IPS-18c (cell line): Measurements from ENCODE around the gene QRICH1.

Source experiments
- H3K4me3 ChIP-seq: 2 replicates; pipeline ENCODE4 v1.7.0; 2013; ENCODE audit warnings: low read depth, mild to moderate bottlenecking, low read length, moderate library complexity; ENCODE audit not compliant: insufficient read depth
- H3K9me3 ChIP-seq: one replicate; pipeline ENCODE4 v1.6.1; 2013; ENCODE audit warnings: mild to moderate bottlenecking, low read length, moderate library complexity; ENCODE audit not compliant: control insufficient read depth, insufficient read depth

Gene QRICH1

DNA sequence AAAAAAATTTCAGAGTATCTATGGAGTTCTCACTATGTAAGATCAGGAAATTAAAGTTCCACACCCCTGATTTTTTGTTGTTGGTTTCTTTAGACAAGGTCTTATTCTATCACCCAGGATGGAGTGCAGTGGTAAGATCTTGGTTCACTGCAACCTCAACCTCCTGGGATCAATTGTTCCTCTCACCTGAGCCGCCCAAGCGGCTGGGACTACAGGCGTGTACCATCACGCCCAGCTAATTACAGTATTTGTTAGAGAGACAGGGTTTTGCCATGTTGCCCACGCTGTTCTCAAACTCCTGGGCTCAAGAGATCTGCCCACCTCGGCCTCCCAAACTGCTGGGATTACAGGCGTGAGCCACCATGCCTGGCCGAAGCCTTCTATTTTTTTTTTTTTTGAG, 12.4 kb downstream of the QRICH1 start:
- H3K9me3 ChIP-seq, result no peaks in the 10 kb centered on the region
- H3K4me3 ChIP-seq, result no peak overlapping the region

DNA sequence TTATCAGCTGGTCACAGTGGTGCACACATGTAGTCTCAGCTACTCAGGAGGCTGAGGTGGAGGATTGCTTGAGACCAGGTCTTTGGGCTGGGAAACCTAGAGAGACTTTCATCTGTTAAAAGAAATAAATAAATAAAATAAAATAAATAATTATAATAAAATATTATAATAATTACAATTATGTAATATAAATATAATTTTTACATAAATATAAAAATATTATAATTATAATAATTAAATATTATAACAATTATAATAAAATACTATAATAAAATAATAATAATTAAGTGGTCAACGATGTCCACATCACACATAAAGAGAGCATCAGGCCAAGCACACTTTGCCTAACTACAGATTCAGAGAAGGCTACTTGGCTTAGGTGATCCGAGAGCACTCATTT, 14.6 kb downstream of the QRICH1 start:
- no peak overlapping the region for H3K4me3 ChIP-seq
- H3K9me3 ChIP-seq, result no peaks in the 10 kb centered on the region

DNA sequence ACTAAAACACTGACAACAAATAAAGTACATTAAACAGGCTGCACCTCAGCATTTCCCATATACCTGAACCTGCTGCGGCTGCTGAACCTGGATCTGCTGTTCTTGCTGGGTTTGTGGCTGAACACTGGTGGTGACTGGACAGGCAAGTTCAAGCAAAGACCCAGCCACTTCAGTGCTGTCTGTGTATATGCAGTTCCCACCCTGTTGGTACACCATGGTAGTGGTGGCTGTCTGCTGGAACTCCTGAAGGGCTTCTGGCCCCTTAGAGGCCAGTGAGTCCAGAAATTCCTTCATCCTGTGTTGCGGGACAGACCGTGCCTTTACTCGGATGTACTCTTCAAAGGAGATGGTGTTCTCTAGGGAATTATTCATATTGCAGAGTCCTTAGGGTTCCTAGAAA, 17.2 kb downstream of the QRICH1 start:
- no peak overlapping the region for H3K4me3 ChIP-seq
- H3K9me3 ChIP-seq, result no peaks in the 10 kb centered on the region

GRCh38 chr3:49076116-49076515, 17.8 kb downstream of the QRICH1 start:
- no peaks in the 10 kb centered on the region for H3K9me3 ChIP-seq
- H3K4me3 ChIP-seq, result no peak overlapping the region

DNA sequence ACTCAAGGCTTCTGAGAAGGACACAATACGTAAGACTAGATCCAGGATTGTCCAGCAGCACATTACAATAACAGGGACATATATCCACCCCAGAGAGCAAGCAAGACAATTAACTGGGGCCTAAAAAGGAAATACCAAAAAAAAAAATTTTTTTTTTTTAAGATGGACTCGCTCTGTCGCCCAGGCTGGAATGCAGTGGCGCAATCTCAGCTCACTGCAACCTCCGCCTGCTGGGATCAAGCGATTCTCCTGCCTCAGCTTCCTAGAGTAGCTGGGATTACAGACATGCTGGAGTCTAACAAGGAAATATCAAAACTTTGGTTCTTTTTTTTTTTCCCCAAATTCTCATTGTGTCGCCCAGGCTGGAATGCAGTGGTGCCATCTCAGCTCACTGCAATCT, 35.9 kb downstream of the QRICH1 start:
- Histone ChIP-seq H3K9me3 (no peaks in the 10 kb centered on the region), H3K4me3 (no peak overlapping the region)

DNA sequence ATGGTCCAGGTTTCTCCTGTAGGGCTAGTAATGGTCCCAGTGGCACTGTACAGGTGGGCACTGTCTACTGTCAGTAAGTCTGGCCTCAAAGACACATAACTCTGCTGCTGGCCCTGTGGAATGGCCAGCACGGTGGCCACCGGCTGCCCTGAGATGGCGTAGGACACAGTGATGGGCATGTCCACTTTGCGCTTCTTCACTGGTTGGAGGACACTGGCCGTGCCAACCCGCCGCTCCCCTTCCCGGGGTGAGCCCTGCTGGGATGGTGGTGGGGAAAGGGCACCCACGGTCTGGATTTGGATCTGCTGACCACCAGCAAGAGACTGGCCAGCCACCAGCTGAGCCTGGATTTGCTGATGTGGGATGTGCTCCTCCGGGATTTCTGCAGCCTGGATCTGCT, 36.6 kb downstream of the QRICH1 start:
- no peaks in the 10 kb centered on the region for H3K9me3 ChIP-seq
- H3K4me3 ChIP-seq, result no peak overlapping the region

DNA sequence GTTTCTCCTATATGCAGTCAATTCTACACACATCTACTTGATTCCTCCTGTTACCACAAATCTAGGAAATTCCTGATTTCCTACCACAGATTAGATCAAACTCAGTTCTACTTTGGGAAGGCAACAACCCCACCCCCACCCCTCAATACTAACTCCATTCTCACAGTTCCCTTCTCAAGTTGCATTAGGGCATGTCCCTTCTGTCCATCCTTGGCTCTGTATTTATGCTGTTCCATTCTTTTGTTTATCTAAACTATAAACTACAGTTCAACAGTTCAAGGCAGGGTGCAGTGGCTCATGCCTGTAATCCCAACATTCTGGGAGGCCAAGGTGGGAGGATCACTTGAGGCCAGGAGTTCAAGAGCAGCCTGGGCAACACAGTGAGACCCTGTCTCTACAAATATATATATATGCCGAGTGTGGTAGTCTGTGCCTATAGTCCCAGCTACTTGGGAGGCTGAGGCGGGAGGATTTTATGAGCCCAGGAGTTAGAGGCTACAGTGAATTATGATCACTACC, 39.5 kb downstream of the QRICH1 start:
- H3K9me3 ChIP-seq, result no peaks in the 10 kb centered on the region
- no peak overlapping the region for H3K4me3 ChIP-seq

DNA sequence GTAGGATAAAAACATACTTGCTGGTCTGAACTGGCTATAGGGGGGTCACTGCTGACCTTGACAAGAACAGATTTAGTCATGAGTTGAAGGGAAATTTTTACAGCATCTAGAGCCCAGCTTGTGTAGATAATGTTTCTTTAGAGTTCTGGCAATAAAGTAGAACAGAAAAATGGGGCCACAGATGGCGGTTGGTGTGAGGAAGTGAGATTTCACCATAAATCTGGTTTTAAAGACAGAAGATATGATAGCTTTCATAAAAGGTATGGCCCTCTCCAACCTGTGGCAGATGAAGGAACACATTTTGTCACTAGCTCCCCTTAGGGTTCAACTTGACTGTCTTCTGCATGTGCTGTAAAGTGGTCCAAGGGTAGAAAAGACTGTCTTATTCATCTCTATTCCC, 40.3 kb downstream of the QRICH1 start:
- no peaks in the 10 kb centered on the region for H3K9me3 ChIP-seq
- no peak overlapping the region for H3K4me3 ChIP-seq

DNA sequence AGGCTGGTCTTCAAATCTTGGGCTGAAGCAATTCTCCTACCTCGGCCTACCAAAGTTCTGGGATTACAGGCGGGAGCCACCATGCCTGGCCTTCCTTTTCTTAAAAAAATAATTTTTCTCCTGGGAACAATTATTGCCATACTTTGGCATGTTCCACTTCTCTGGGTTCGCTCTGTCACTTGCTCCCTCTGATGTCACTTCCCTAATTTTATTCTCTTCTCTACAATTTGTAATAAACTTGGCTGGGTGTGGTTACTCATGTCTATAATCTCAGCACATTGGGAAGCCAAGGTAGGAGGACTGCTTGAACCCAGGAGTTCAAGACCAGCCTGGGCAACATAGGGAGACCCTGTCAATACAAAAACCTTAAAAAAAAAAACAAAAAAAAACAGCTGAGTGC, 58.6 kb downstream of the QRICH1 start:
- H3K9me3 ChIP-seq, result no peaks in the 10 kb centered on the region
- H3K4me3 ChIP-seq, result no peak overlapping the region

DNA sequence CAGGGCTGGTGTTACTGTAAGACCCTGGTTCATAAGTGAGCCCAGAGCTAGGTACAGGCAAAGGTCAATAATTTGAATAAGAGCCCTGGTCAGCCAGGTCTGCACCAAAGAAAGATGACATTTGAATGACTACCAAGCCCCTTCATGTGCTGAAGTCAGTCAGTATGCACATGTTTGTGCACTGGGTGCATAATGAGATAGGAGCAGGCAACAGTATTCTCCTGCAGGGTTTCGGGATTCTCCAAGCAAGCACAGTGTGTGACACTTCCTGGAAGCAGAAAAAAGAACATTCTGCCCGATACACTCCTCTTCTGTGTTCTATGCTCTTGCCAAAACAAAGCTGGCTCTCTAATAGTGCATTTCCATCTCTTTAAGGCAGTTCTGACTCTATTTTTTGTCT, 59.2 kb downstream of the QRICH1 start:
- H3K4me3 ChIP-seq, result no peak overlapping the region
- H3K9me3 ChIP-seq, result no peaks in the 10 kb centered on the region

DNA sequence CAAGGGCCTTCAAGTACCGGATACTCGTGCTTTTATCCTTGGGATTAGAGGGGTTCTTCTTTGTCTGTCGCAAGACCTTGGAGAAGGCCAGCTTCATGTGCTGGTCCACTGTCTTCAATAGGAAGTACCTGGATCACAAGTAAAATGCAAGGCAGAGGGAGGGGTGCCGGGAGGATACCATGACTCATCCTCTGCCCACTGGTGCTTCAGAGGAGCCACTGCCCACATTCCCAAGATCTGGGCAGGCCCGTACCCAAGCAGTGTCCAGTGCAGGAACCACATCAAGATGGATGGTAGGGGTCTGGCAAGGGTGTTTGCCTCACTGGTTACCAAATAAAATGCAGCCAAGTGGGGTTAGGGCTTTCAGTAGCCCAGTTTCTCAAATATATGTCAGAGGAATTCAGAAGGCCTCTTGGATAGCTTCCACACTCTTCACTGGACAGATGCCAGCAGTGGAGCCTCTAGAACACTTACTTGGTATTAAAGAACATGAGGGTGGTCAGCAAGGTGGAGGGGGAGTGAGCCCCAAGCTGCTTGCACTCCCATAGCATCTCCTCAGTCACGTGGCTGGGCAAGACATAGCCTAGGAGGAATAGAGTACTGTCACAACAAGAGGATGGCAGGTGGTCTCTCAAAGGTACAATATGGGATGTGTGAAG, 61.1 kb downstream of the QRICH1 start:
- Histone ChIP-seq H3K9me3 (no peaks in the 10 kb centered on the region), H3K4me3 (no peak overlapping the region)

GRCh38 chr3:49030321-49030720, 63.5 kb downstream of the QRICH1 start:
- Histone ChIP-seq H3K4me3 (no peak overlapping the region), H3K9me3 (no peaks in the 10 kb centered on the region)

DNA sequence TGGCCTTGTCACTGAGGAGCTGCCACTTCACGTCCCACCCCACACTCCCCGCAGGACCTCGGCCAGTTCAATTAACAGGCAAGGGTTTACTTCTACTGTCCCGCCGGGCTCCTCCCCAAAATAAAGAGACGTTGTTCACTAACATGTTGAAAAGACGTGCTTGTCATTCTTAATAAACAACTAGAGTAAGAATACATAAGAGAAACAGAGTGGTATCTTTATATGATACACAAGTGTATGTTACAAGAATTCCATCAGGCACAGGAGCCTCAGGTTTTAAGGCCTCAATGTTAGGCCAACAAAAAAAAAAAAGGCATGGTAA, 64.3 kb downstream of the QRICH1 start:
- Histone ChIP-seq H3K9me3 (no peaks in the 10 kb centered on the region), H3K4me3 (no peak overlapping the region)

DNA sequence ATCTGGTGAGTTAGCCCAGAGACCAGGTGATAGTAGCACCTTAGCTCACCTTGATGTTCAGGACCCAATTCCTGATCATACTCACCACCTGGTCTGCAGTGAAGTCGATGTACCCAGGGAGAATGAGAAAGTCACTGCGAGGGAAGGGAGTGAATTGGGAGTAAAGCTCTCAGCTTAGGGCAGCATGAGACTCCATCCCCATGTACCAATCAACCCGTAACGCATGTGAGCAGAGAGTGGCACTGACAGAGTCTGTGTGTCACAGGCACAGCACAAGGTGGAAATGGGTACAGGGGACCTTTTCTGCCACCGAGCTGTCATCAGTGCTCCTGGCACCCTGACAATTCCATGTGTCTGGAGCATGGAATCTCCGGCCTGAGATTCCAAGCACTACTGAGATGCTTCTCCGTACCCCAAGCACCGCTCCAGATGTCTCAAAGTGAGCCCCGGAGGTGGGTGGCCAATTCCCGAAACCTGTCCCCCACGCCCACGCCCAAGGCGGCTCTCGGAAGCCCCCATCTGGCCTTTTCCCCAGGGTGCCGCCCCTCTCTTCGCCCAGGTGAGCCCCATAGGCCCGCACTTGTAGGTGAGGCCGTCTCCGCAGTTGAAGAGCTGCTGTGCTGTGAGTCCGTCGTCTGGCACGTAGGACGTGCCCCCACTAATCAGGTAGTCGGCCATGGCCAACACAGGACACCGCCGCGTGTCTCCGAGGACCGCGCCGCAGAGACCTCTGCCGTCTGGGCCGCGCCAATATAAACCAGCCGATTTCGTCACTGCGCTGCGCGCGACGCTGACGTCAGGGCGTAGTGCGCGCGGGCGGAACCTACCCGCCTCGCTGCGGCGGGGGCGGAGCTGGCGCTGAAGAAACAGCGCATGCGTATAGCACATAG, 65.0 kb downstream of the QRICH1 start, which contains the start of gene IMPDH2:
IMPDH2 (minus strand) TSS at position 726 of the 890 bp plus-strand sequence; CDS start at position 678, 48 bp downstream.
- H3K4me3 ChIP-seq, result peak within 1 kb of the TSS; percentile 74
- H3K9me3 ChIP-seq, result no peaks in the 10 kb centered on the region

DNA sequence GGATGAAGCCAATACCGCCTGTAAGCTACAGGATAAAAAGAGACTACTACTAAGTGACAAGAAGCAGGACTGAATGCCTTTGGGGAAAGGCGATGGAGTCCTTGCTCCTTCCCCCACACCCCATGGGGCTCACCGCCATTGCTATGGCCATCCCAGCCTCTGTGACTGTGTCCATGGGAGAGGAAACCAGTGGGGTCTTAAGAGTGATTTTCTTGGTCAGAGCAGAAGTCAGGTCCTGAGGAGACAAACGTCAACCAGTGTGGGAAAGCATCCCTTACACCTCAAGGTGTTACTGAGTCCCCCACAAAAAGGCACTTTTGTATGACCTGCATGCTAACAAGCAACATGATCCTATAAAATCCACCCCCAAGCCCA, 65.6 kb downstream of the QRICH1 start:
- Histone ChIP-seq H3K9me3 (no peaks in the 10 kb centered on the region), H3K4me3 (peak overlapping the region; percentile 74)

DNA sequence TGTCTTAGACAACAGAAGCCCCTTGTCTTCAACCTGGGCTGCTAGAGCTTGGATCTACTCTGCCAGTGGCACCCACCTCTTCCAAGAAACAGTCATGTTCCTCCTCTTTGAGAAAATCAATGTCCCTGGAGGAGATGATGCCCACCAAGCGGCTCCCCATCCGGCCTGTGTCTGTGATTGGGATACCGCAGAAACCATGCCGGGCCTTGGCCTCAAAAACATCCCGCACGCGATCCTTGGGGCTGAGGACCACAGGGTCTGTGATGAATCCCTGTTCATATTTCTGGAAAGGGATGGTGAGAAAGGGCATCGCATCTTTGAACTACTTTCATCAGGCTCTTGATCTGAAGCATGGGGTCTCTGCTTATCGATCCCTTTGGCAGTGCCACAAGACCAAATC, 66.2 kb downstream of the QRICH1 start:
- Histone ChIP-seq H3K4me3 (no peak overlapping the region), H3K9me3 (no peaks in the 10 kb centered on the region)

DNA sequence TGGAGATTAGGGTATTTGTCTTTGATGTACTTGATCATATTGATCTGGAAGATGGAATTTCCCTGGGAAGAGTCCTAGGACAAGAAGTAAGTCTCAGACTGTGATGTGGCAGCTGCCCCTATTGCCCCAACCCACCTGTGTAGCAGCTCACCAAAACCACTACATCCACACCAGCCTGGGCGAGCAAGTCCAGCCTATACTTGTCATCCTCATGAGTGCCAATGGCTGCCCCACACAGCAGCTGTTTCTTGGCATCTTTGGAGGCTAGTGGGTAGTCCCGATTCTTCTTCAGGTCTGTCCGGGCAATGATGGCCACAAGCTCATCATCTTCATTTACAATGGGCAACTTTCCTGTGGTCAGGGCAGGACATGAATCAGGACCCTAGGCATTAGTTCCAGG, 67.3 kb downstream of the QRICH1 start:
- Histone ChIP-seq H3K4me3 (no peak overlapping the region), H3K9me3 (no peaks in the 10 kb centered on the region)

DNA sequence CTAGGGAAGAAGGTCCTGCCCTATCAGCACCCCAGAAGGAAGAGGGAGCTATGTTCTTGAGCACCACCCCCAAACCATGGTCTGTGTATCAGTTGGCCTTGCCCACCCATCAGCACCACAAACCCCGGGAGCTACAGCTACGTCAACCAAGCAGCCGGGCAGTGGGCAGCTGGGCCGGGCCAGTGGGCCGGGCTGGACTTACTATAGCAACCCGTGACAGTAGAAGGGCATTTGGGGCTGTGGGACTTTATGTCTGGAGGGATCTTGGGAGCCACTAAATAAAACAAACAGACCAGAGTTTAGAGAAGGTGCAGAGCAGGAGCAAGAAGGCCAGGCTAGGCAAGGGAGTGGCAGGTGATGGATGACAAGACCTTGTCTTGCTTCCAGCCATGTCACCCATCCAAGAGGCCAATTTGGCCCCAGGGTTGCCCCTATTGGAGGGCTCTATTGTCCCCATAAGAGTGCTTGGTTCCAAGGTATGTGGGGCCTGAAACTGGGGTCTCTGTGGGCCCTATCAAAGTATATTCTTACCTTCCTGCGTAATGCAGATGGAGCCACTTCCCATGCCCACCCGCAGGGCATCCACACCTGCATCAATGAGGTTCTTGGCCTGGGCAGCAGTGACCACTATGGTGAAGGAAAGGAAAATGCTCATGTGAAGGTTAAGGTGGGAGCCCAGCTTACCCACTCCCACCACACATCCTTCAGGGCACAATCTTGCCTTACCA, 67.9 kb downstream of the QRICH1 start:
- H3K9me3 ChIP-seq, result no peaks in the 10 kb centered on the region
- H3K4me3 ChIP-seq, result no peak overlapping the region
